ENCODE results near the gene RASL11A.
"Not testable (repeated sequence)": the region's sequence is repeated elsewhere in the genome, so short reads cannot be mapped to it uniquely, and the experiment has no call there.

DNA sequence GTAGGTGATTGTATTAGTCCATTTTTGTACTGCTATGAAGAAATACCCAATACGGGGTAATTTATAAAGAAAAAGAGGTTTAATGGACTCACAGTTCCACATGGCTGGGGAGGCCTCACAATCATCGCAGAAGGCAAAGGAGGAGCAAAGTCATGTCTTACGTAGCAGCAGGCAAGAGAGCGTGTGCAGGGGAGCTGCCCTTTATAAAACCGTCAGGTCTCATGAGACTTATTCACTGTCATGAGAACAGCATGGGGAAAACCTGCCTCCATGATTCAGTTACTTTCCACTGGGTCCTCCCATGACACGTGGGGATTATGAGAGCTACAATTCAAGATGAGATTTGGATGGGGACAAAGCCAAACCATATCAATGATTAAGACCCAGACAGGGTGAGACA, 51.8 kb downstream of the RASL11A start:
- not testable (repeated sequence) for TF ChIP-seq POLR2AphosphoS5 (IDR thresholded peaks at IDR 0.05); POLR2A (IDR thresholded peaks at IDR 0.05); EP300 (IDR thresholded peaks at IDR 0.05; ENCODE audit: low read depth)
- TF ChIP-seq, protein P1, sequence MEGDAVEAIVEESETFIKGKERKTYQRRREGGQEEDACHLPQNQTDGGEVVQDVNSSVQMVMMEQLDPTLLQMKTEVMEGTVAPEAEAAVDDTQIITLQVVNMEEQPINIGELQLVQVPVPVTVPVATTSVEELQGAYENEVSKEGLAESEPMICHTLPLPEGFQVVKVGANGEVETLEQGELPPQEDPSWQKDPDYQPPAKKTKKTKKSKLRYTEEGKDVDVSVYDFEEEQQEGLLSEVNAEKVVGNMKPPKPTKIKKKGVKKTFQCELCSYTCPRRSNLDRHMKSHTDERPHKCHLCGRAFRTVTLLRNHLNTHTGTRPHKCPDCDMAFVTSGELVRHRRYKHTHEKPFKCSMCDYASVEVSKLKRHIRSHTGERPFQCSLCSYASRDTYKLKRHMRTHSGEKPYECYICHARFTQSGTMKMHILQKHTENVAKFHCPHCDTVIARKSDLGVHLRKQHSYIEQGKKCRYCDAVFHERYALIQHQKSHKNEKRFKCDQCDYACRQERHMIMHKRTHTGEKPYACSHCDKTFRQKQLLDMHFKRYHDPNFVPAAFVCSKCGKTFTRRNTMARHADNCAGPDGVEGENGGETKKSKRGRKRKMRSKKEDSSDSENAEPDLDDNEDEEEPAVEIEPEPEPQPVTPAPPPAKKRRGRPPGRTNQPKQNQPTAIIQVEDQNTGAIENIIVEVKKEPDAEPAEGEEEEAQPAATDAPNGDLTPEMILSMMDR (IDR thresholded peaks at IDR 0.05), result not testable (repeated sequence)
